GM23248 (cell line): ENCODE data around the gene HIVEP1. TPM values are rescaled to one million over a fixed set of nuclear protein-coding genes. Genes with fewer than 3 reads are reported as not detected.

Experiments
- DNase-seq: peaks from one replicate; pipeline ENCODE4 v3.0.0-alpha.2; 2015
- H2AFZ ChIP-seq: fragments of 200-600 bp; sonication (generic); 2 replicates; pipeline ENCODE4 v1.6.1; 2016; ENCODE audit warnings: antibody characterized with exemption
- H3F3A ChIP-seq: fragments of 200-600 bp; sonication (generic); 2 replicates; pipeline ENCODE4 v1.6.1; 2016; ENCODE audit warnings: mild to moderate bottlenecking, antibody characterized with exemption, mixed run types; ENCODE audit not compliant: insufficient read depth
- H3K27ac ChIP-seq: fragments of 200-600 bp; sonication (generic); 2 replicates; pipeline ENCODE4 v1.5.1; 2016; ENCODE audit warnings: mild to moderate bottlenecking
- H3K27me3 ChIP-seq: fragments of 200-600 bp; sonication (generic); replicated peaks from 2 replicates; pipeline ENCODE4 v1.6.1; 2016; ENCODE audit warnings: mild to moderate bottlenecking; ENCODE audit not compliant: insufficient read depth
- H3K36me3 ChIP-seq: fragments of 200-600 bp; sonication (generic); 2 replicates; pipeline ENCODE4 v1.6.1; 2016; ENCODE audit warnings: low read depth, mild to moderate bottlenecking
- H3K4me1 ChIP-seq: fragments of 200-600 bp; sonication (generic); 2 replicates; pipeline ENCODE4 v1.6.1; 2016; ENCODE audit warnings: mild to moderate bottlenecking; ENCODE audit not compliant: insufficient read depth
- H3K4me2 ChIP-seq: fragments of 200-600 bp; sonication (generic); one replicate; pipeline ENCODE4 v1.6.1; 2016; ENCODE audit warnings: mild to moderate bottlenecking; ENCODE audit not compliant: unreplicated experiment
- H3K4me3 ChIP-seq: fragments of 200-600 bp; sonication (generic); 2 replicates; pipeline ENCODE4 v1.5.1; 2016; ENCODE audit warnings: mild to moderate bottlenecking
- H3K79me2 ChIP-seq: fragments of 200-600 bp; sonication (generic); 2 replicates; pipeline ENCODE4 v1.6.1; 2016; ENCODE audit warnings: mild to moderate bottlenecking; ENCODE audit not compliant: insufficient read depth
- H3K9ac ChIP-seq: fragments of 200-600 bp; sonication (generic); 2 replicates; pipeline ENCODE4 v1.6.1; 2016; ENCODE audit warnings: mild to moderate bottlenecking
- H3K9me2 ChIP-seq: fragments of 200-600 bp; sonication (generic); 2 replicates; pipeline ENCODE4 v1.6.1; 2016; ENCODE audit warnings: mixed run types, mild to moderate bottlenecking, moderate library complexity; ENCODE audit not compliant: insufficient read depth
- H3K9me3 ChIP-seq: fragments of 200-600 bp; sonication (generic); one replicate; pipeline ENCODE4 v1.6.1; 2017; ENCODE audit warnings: low read depth
- H4K20me1 ChIP-seq: fragments of 200-600 bp; sonication (generic); 2 replicates; pipeline ENCODE4 v1.6.0; 2016; ENCODE audit not compliant: insufficient read depth
- EZH2 ChIP-seq: fragments of 200-600 bp; sonication (generic); IDR thresholded peaks from 2 replicates; pipeline ENCODE4 v1.6.1; 2018; ENCODE audit warnings: antibody characterized with exemption, mild to moderate bottlenecking; ENCODE audit not compliant: insufficient read depth, poor library complexity, severe bottlenecking
- EZH2phosphoT487 ChIP-seq: fragments of 200-600 bp; sonication (generic); IDR thresholded peaks from 2 replicates; pipeline ENCODE4 v1.6.1; 2018; ENCODE audit warnings: antibody characterized with exemption, moderate library complexity, mild to moderate bottlenecking, low read depth; ENCODE audit not compliant: insufficient read depth
- WGBS, 2 experiments: methylation state at CpG; one replicate each; pipeline ENCODE4 v1.1.6; 2015 to 2017; ENCODE audit warnings: low lambda C conversion rate in 2 of 2, low coverage in 1 of 2; ENCODE audit errors: missing lambda C conversion rate in 2 of 2; 5-methylcytosine and 5-hydroxymethylcytosine counted together
- in situ Hi-C: fragments of 300-500 bp; cut with MboI; formaldehyde crosslinking; loops from 2 replicates; pipeline ENCODE4 v1.15.0; 2020
- polyA plus RNA-seq: library from polyadenylated mRNA; unstranded; fragments of >200 nt; fragmentation: Nextera tagmentation; extraction: Ambion mirVana; gene quantifications from 2 replicates; pipeline ENCODE4 v1.2.1, GENCODE V29; 2016
- total RNA-seq: library from RNA; depleted of rRNA; stranded (reverse); fragments of >200 nt; shearing (Covaris generic); gene quantifications from 2 replicates; pipeline ENCODE4 v1.2.3, GENCODE V29; 2014

The HIVEP1 gene
- total and polyA plus RNA-seq, 2 experiments from 2014 or later = 3.3 to 7.1 TPM

GRCh38 chr6:11999246-11999645 lies 12.9 kb upstream of the HIVEP1 start:
- Histone ChIP-seq H3K4me1 (peaks cover 24% of the 10 kb centered on the region), H3K27ac (peak overlapping the region; percentile 23), H3K4me2 (no peak overlapping the region), H3F3A (no peaks in the 10 kb centered on the region; the same call in 1 of the 2 replicates), H3K9ac (no peak overlapping the region), H3K4me3 (no peak overlapping the region), H3K36me3 (no peaks in the 10 kb centered on the region), H3K27me3 (no peaks in the 10 kb centered on the region), H3K9me3 (no peaks in the 10 kb centered on the region), H3K79me2 (no peaks in the 10 kb centered on the region), H4K20me1 (no peaks in the 10 kb centered on the region), H3K9me2 (no peaks in the 10 kb centered on the region), H2AFZ (peak overlapping the region; percentile 34; the same call in 1 of the 2 replicates)
- DNase-seq = peak; percentile 60
- in situ Hi-C loops = no loop called here
- 43 to 53% methylated on average over 5 of the region's 5 CpGs for WGBS, 2 experiments
- TF ChIP-seq EZH2phosphoT487 = no peak
- TF ChIP-seq EZH2 = no peak

GRCh38 chr6:12000174-12000573 lies 11.9 kb upstream of the HIVEP1 start:
- no peaks in the 10 kb centered on the region; the same call in 1 of the 2 replicates for H3F3A ChIP-seq
- no peaks in the 10 kb centered on the region for H3K27me3 ChIP-seq
- H3K79me2 ChIP-seq = no peaks in the 10 kb centered on the region
- H3K4me3 ChIP-seq = no peak overlapping the region
- DNase-seq = no peak
- no peak overlapping the region for H3K4me2 ChIP-seq
- peaks cover 24% of the 10 kb centered on the region for H3K4me1 ChIP-seq
- TF ChIP-seq EZH2phosphoT487 = no peak
- no peak for TF ChIP-seq EZH2
- no peak overlapping the region for H3K27ac ChIP-seq
- no peaks in the 10 kb centered on the region for H3K36me3 ChIP-seq
- no peak overlapping the region for H3K9ac ChIP-seq
- no peaks in the 10 kb centered on the region for H4K20me1 ChIP-seq
- H3K9me2 ChIP-seq = no peaks in the 10 kb centered on the region
- no peak overlapping the region for H2AFZ ChIP-seq
- in situ Hi-C loops = no loop called here
- H3K9me3 ChIP-seq = no peaks in the 10 kb centered on the region

- no peak overlapping the region for H3K4me3 ChIP-seq
These were observed 11.0 kb upstream of the HIVEP1 start for GRCh38 chr6:12001004-12001705.

GRCh38 chr6:12001706-12002435 lies 10.2 kb upstream of the HIVEP1 start:
- no peaks in the 10 kb centered on the region for H3K36me3 ChIP-seq
- H2AFZ ChIP-seq = peak overlapping the region; percentile 61; the same call in 1 of the 2 replicates
- 62 to 68% methylated on average over 6 of the region's 6 CpGs for WGBS, 2 experiments
- H3K4me1 ChIP-seq = peaks cover 24% of the 10 kb centered on the region
- H3K9me2 ChIP-seq = no peaks in the 10 kb centered on the region
- H3K9ac ChIP-seq = no peak overlapping the region
- H4K20me1 ChIP-seq = no peaks in the 10 kb centered on the region
- TF ChIP-seq EZH2 = no peak
- TF ChIP-seq EZH2phosphoT487 = no peak
- DNase-seq = no peak
- H3F3A ChIP-seq = no peaks in the 10 kb centered on the region; the same call in 1 of the 2 replicates
- no peak overlapping the region for H3K4me2 ChIP-seq
- no peaks in the 10 kb centered on the region for H3K27me3 ChIP-seq
- H3K4me3 ChIP-seq = no peak overlapping the region
- no peak overlapping the region for H3K27ac ChIP-seq
- H3K9me3 ChIP-seq = no peaks in the 10 kb centered on the region
- H3K79me2 ChIP-seq = no peaks in the 10 kb centered on the region
- in situ Hi-C loops = no loop called here

More at GRCh38 chr6:12001004-12001705, 11.0 kb upstream of the HIVEP1 start:
- H3K4me2 ChIP-seq = no peak overlapping the region
- in situ Hi-C loops = no loop called here
- no peaks in the 10 kb centered on the region for H3K27me3 ChIP-seq
- no peaks in the 10 kb centered on the region for H3K79me2 ChIP-seq
- 12 to 27% methylated on average over 4 of the region's 4 CpGs for WGBS, 2 experiments
- H3K9me3 ChIP-seq = no peaks in the 10 kb centered on the region
- H3K36me3 ChIP-seq = no peaks in the 10 kb centered on the region
- H2AFZ ChIP-seq = peak overlapping the region; percentile 61; the same call in 1 of the 2 replicates
- H3K9me2 ChIP-seq = no peaks in the 10 kb centered on the region
- no peak overlapping the region for H3K9ac ChIP-seq
- TF ChIP-seq EZH2 (no peak), EZH2phosphoT487 (no peak)
- DNase-seq = peak; percentile 63
- peak overlapping the region; percentile 26 for H3K27ac ChIP-seq
- peaks cover 24% of the 10 kb centered on the region for H3K4me1 ChIP-seq
- no peaks in the 10 kb centered on the region for H4K20me1 ChIP-seq
- H3F3A ChIP-seq = no peaks in the 10 kb centered on the region; the same call in 1 of the 2 replicates
